T47D (cell line): ENCODE measurements around the gene MOGAT1.

Source experiments
- DNase-seq, 2 experiments: peaks; one replicate each; pipeline versions ENCODE4 v3.0.0 to v3.0.0-alpha.2; 2011 to 2012; ENCODE audit warnings: low read depth in 1 of 2, low spot score in 1 of 2
- JUND ChIP-seq: IDR thresholded peaks from 2 replicates; pipeline ENCODE4 v1.6.1; 2012; ENCODE audit warnings: low read depth
- in situ Hi-C: cut with HindIII; loops from 2 replicates; pipeline ENCODE4 v1.10.0; 2016; ENCODE audit warnings: low sequenced_read_pairs, low pct_unique_long_range_greater_than_20kb

MOGAT1 gene

DNA sequence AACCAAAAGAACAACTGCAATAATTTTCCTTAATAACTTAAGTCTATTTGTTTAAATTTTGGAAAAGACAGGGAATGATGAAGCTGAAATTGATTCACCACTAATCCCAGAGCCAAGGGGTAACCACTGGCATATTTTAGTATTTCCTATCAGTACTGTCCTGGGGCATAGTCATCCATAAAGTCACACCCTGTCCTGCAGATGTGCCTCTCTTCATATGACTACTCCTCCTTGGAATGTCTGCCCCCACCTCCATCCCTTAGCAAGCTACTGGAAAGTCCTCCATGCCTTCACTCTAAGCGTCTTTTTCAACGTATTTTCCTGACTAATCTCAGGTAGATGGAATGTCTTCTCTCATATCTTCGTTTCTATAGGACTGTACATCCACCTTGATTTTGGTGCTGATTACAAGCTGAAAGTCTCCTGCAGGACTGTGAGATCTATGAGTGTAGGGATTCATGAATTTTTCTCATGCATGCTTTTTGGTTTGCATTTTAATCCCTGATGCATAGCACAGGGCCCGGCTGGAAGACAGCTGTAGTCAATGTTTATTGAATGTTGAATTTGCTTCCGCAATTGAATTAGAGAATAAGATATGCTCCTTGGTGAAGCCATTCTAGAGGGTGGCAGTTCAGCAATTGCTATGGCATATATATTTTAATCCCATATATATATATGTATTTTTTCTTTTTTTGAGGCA, 85.6 kb downstream of the MOGAT1 start:
- DNase-seq, result no peak
- TF ChIP-seq JUND, result no peak
- in situ Hi-C loops, result no loop called here
